ENCODE data around the gene SPC25. TPM values are rescaled to one million over a fixed set of nuclear protein-coding genes. Genes with fewer than 3 reads are reported as not detected.

SPC25 gene
- total RNA-seq, 1 experiment from 2014 or later = 28.6 TPM

DNA sequence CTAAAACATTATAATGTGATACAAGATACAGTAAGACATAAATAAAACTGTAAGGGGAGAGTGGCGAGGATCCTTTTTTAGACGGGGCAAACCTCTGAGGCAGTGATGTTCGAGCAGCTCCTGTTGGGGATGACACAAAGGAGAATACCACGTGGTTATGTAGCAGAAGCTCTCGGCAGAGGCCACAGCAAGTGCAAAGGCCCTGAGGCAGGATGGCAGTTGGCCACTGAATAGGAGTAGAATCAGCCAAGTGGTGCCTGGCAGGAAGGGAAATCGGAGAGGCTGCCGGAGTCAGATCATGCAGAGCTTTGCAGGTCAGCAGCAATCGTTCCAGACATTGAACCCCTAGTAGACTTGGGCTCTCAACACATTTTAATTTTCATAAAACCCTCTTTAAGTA, 68.7 kb downstream of the SPC25 start (continued):
- TF ChIP-seq, protein P1, sequence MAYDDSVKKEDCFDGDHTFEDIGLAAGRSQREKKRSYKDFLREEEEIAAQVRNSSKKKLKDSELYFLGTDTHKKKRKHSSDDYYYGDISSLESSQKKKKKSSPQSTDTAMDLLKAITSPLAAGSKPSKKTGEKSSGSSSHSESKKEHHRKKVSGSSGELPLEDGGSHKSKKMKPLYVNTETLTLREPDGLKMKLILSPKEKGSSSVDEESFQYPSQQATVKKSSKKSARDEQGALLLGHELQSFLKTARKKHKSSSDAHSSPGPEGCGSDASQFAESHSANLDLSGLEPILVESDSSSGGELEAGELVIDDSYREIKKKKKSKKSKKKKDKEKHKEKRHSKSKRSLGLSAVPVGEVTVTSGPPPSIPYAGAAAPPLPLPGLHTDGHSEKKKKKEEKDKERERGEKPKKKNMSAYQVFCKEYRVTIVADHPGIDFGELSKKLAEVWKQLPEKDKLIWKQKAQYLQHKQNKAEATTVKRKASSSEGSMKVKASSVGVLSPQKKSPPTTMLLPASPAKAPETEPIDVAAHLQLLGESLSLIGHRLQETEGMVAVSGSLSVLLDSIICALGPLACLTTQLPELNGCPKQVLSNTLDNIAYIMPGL (CRISPR knock-in tag; IDR thresholded peaks at IDR 0.05) = no peak
- TF ChIP-seq ZNF232 (CRISPR knock-in tag; IDR thresholded peaks at IDR 0.05) (no peak), ZNF138 (CRISPR knock-in tag; conservative IDR thresholded peaks at IDR 0.05) (no peak)
- TF ChIP-seq, protein P2, sequence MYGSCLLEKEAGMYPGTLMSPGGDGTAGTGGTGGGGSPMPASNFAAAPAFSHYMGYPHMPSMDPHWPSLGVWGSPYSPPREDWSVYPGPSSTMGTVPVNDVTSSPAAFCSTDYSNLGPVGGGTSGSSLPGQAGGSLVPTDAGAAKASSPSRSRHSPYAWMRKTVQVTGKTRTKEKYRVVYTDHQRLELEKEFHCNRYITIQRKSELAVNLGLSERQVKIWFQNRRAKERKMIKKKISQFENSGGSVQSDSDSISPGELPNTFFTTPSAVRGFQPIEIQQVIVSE (CRISPR knock-in tag; IDR thresholded peaks at IDR 0.05; ENCODE audit: borderline replicate concordance) = no peak
- TF ChIP-seq, protein P3, sequence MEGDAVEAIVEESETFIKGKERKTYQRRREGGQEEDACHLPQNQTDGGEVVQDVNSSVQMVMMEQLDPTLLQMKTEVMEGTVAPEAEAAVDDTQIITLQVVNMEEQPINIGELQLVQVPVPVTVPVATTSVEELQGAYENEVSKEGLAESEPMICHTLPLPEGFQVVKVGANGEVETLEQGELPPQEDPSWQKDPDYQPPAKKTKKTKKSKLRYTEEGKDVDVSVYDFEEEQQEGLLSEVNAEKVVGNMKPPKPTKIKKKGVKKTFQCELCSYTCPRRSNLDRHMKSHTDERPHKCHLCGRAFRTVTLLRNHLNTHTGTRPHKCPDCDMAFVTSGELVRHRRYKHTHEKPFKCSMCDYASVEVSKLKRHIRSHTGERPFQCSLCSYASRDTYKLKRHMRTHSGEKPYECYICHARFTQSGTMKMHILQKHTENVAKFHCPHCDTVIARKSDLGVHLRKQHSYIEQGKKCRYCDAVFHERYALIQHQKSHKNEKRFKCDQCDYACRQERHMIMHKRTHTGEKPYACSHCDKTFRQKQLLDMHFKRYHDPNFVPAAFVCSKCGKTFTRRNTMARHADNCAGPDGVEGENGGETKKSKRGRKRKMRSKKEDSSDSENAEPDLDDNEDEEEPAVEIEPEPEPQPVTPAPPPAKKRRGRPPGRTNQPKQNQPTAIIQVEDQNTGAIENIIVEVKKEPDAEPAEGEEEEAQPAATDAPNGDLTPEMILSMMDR (IDR thresholded peaks at IDR 0.05) = no peak

Other genes starting within 250 kb of the SPC25 start
- gene NOSTRIN, start 87.8 kb downstream of the SPC25 start, total RNA-seq (2021) = 0.22 to 0.46 TPM in 2 of 3 replicates, not detected in the other
- gene G6PC2, start 10.9 kb upstream of the SPC25 start, total RNA-seq (2021) = not detected in 3 replicates
- gene ABCB11, start 140.9 kb upstream of the SPC25 start, total RNA-seq (2021) = 0.02 to 0.77 TPM (median 0.02 TPM) in 3 replicates
- gene DHRS9, start 179.1 kb upstream of the SPC25 start, total RNA-seq (2021) = not detected in 3 replicates